Activated B cell treated with CpG ODN at 0.5 μM for 24 hours (primary cell): ENCODE measurements around the gene ZC2HC1B. TPM values are rescaled to one million over a fixed set of nuclear protein-coding genes. Genes with fewer than 3 reads are reported as not detected.

Experiments used
- ATAC-seq: fragments of 200-7000 bp; cut with Tn5 transposase; one replicate; pipeline ENCODE4 v1.10.0; 2021; ENCODE audit warnings: low read depth, mild to moderate bottlenecking, moderate library complexity
- CTCF ChIA-PET: fragments of 350-600 bp; sonication (Branson Sonifier 250); formaldehyde crosslinking; loops from one replicate; lab custom pipeline; 2021; ENCODE audit warnings: antibody characterized with exemption; lab: Charles Lee
- POLR2A ChIA-PET: fragments of 350-600 bp; sonication (Branson Sonifier 250); formaldehyde crosslinking; loops from one replicate; lab custom pipeline; 2021; ENCODE audit warnings: antibody characterized with exemption; lab: Charles Lee
- DNase-seq: peaks from one replicate; pipeline ENCODE4 v3.0.0; 2022
- H3K27ac Mint-ChIP-seq: one replicate; pipeline ENCODE4 v1.8.0; 2020; ENCODE audit warnings: mixed read lengths
- H3K27me3 Mint-ChIP-seq: one replicate; pipeline ENCODE4 v1.8.0; 2021; ENCODE audit warnings: mixed read lengths
- H3K36me3 Mint-ChIP-seq: one replicate; pipeline ENCODE4 v1.8.0; 2021; ENCODE audit warnings: low read depth, mixed read lengths
- H3K4me1 Mint-ChIP-seq: one replicate; pipeline ENCODE4 v1.8.0; 2021; ENCODE audit warnings: mixed read lengths
- H3K4me3 Mint-ChIP-seq: one replicate; pipeline ENCODE4 v1.8.0; 2020; ENCODE audit warnings: mild to moderate bottlenecking, mixed read lengths
- H3K9me3 Mint-ChIP-seq: one replicate; pipeline ENCODE4 v1.8.0; 2020; ENCODE audit warnings: mixed read lengths
- CTCF ChIP-seq: fragments of 200-600 bp; IDR thresholded peaks from one replicate; pipeline ENCODE4 v1.8.0; 2022; ENCODE audit warnings: antibody characterized with exemption, mild to moderate bottlenecking
- intact Hi-C: fragments of 100-400 bp; cut with micrococcal nuclease; formaldehyde crosslinking; loops from one replicate; pipeline ENCODE4 v1.15.1; 2024
- total RNA-seq: library from RNA; stranded (reverse); gene quantifications from 2 replicates; pipeline ENCODE4 v1.2.3, GENCODE V29; 2022

Gene ZC2HC1B
- total RNA-seq, 1 donor from 2014 or later: 2.3 TPM

GRCh38 chr6:143984666-143985065, 120.4 kb downstream of the ZC2HC1B start:
- CTCF ChIA-PET: no interaction called here
- intact Hi-C loops: no loop called here

GRCh38 chr6:143986463-143987065, 122.3 kb downstream of the ZC2HC1B start:
- ChIA-PET CTCF (no interaction called here), POLR2A (no interaction called here)
- Mint-ChIP-seq H3K4me3 (no peak overlapping the region), H3K27ac (no peak overlapping the region), H3K36me3 (no peaks in the 10 kb centered on the region), H3K27me3 (no peaks in the 10 kb centered on the region), H3K9me3 (peaks cover 4% of the 10 kb centered on the region), H3K4me1 (no peaks in the 10 kb centered on the region)
- ATAC-seq (no peak), DNase-seq (no peak)
- TF ChIP-seq CTCF: no peak
- intact Hi-C loops: no loop called here

More at GRCh38 chr6:143984666-143985065, 120.4 kb downstream of the ZC2HC1B start:
- H3K27ac Mint-ChIP-seq: no peak overlapping the region
- H3K4me3 Mint-ChIP-seq: no peak overlapping the region
- no peaks in the 10 kb centered on the region for H3K36me3 Mint-ChIP-seq
- peaks cover 4% of the 10 kb centered on the region for H3K9me3 Mint-ChIP-seq
- no peak for ATAC-seq
- POLR2A ChIA-PET: no interaction called here
- no peak for TF ChIP-seq CTCF
- no peak for DNase-seq
- no peaks in the 10 kb centered on the region for H3K4me1 Mint-ChIP-seq
- no peaks in the 10 kb centered on the region for H3K27me3 Mint-ChIP-seq

Other genes starting within 250 kb of the ZC2HC1B start
- 10.5 and 11.7 TPM in 2 replicates for gene PHACTR2, start 186.5 kb upstream of the ZC2HC1B start, total RNA-seq
- gene LTV1, start 21.1 kb upstream of the ZC2HC1B start, total RNA-seq: 37.0 and 40.3 TPM in 2 replicates
- gene PLAGL1, start 143.8 kb downstream of the ZC2HC1B start, total RNA-seq: 28.5 and 33.5 TPM in 2 replicates
- 144 and 147 TPM in 2 replicates for gene SF3B5, start 231.1 kb downstream of the ZC2HC1B start, total RNA-seq